ENCODE measurements around the gene EYS.

- no peak for TF ChIP-seq ZNF639 (CRISPR knock-in tag; conservative IDR thresholded peaks at IDR 0.05)
- no peak for TF ChIP-seq MYC (CRISPR knock-in tag; IDR thresholded peaks at IDR 0.05; ENCODE audit: borderline replicate concordance)
- no peak for TF ChIP-seq IRF2 (CRISPR knock-in tag; IDR thresholded peaks at IDR 0.05)
- no peak for TF ChIP-seq ERF (CRISPR knock-in tag; IDR thresholded peaks at IDR 0.05)
These were observed 1184.2 kb downstream of the EYS start for GRCh38 chr6:64522859-64523258.

Measured in HepG2 (cell line).